ENCODE measurements around the gene GANAB.

- TF ChIP-seq CTCF (conservative IDR thresholded peaks at IDR 0.05; ENCODE audit: low read depth, low read length) (no peak), EZH2 (IDR thresholded peaks at IDR 0.05; ENCODE audit: borderline replicate concordance, low read depth, low read length, poor library complexity, severe bottlenecking) (no peak)
Measured at GRCh38 chr11:62671236-62671607, 24.8 kb upstream of the GANAB start.

All from A673 (cell line).